Limb (tissue), 2 donors: ENCODE data around the gene TCEAL7.
"Not testable (repeated sequence)": the region's sequence is repeated elsewhere in the genome, so short reads cannot be mapped to it uniquely, and the experiment has no call there.

Experiments
- DNase-seq, 2 donors: peaks; one replicate each; pipeline ENCODE4 v3.0.0-alpha.2; 2016; ENCODE audit errors: extremely low spot score in 2 of 2

TCEAL7 gene, protein sequence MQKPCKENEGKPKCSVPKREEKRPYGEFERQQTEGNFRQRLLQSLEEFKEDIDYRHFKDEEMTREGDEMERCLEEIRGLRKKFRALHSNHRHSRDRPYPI

DNA sequence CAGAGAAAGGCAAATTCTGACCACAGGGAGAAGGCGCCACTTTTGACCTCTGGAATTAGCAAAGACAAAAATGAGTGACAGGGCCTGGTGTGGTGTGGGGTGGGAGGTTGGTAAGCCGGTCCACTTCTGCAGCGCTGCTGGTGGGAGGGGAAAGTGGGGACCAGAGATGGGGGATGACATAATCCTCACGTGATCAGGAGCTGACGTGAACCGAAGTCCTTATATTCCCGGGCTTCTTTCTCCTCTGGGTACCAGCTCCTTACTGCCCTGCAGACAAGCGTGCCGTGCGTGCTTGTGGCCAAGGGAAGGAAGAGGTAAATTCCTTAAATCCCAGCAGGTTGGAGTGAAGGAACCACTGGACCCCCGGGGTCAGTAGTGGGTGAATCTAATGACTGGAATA lies at the start of gene TCEAL7:
TSS of gene TCEAL7 (plus strand) at position 249 of the 400 bp plus-strand sequence. CDS start 1,165 bp downstream, outside the sequence.
- DNase-seq = peak; percentile 72

DNA sequence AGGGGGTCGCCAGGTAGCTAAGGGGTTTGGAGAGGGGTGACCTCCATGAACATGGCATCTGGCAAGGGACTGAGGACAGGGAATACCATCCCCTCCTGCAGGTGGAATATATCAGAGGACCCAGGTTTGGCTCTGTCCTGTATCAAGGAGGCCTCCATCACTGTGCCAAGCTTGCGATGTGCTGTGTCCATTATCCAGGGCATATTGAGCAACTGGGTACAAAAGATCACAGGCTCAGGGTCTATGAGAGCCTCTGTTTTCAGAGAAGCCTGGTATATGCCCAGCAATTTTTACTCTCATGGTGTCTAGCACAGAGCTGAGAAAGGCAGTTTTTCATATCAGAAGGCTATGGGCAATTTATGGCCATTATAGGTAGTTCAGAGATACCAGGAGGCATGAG lies 36.9 kb upstream of the TCEAL7 start:
- DNase-seq = no peak

DNA sequence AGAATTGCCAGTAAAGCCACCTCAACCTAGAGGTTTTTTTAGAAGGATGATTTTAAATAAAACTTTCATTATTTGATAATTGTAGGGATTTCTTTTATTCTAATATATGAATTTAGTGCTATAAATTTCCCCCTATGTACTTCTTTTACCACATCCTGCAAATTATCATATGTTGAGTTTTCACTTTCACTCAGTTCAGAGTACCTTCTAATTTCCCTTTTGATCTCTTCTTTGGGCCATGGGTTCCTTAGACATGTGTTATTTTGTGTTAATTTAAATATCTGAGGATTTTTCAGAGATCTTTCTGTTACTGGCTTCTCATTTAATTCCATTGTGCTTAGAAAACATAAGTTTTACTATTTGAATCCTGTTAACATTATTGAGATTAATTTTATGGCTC lies 25.3 kb upstream of the TCEAL7 start:
- DNase-seq = no peak

DNA sequence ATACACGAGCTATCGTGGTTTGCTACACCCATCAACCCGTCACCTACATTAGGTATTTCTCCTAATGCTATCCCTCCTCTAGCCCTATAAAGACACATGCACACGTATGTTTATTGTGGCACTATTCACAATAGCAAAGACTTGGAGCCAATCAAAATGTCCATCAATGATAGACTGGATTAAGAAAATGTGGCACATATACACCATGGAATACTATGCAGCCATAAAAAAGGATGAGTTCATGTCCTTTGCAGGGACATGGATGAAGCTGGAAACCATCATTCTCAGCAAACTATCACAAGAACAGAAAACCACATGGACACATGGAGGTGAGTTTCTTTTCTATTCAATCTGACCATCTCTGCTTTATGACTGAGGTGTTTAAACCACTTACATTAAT lies 24.4 kb upstream of the TCEAL7 start:
- DNase-seq = not testable (repeated sequence)

DNA sequence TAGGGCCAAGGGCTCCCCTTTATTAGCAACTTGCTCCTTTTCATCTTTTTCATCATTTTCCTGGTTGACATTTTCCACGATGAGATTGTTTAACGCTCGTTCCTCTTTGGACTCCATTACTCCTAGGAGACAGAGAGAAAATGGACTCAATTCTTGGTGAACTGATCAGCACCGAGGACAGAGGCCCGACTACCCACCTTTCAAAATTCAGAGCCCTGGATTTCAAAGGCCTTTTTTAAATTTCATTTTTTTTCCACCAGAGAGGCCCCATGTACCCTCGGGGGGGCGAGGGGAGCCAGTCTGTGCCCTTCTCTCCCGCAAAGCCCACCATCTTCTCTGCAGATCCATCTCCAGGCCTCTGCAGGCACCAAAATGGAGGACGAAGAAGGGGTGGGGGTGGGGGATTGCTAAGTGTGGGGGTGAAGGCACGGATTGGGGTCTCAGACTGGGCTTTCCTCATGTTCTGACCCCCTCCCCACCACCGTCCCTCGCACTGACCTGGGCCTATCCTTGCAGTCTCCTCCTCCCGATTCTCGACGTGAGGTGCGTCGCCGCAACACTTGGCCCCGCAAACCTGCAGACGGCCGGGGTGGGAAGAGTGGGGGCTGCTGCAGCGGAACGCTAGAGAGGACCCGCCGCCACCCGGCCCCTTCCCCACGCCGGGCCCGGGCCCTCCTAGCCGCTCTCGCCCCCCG lies 20.0 kb upstream of the TCEAL7 start:
- DNase-seq = no peak

DNA sequence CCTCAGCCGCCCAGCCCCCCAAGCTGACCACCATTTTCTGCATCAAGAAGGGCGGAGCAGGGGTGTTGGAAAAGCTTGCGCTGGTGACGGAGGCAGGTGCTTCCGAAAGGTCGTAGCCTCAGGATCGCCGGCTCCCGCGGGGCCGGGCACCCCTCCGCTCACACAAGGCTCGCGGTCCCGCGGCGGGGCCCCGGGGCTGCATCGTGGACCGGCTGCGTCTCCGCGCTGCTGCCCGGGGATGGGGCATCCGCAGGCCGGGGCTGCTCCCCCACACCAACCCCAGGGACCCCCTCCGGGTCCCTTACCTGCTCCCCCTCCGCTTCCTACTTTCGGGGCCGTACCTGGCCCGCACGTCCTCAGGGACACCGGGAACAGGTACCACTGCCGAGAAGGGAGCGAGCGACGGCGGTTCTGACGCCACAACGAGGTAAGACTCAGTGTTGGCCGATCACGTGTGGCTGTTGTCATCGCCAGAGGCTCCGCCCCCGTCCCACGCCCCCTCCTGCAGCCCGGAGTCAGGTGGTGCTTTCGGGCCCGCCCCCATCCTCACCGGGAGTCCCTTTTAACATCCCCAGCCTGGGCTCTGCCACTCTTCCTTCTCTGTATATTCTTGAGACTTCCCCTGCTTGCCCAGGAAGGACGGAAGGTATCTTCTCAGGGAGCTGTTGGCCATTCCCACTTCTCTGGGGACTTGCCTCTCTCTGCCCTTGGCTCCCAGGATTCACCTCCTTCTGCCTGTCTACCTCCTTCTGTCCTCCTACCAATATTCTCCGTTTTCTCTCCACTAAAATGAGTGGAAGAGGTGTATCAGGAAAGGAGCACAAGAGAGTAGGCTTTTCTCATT lies 19.3 kb upstream of the TCEAL7 start, which contains the start of gene BEX2:
TSS of gene BEX2 (minus strand) at position 436 of the 844 bp plus-strand sequence. CDS start 1,014 bp downstream, outside the sequence.
- DNase-seq = peak; percentile 36 to 88

DNA sequence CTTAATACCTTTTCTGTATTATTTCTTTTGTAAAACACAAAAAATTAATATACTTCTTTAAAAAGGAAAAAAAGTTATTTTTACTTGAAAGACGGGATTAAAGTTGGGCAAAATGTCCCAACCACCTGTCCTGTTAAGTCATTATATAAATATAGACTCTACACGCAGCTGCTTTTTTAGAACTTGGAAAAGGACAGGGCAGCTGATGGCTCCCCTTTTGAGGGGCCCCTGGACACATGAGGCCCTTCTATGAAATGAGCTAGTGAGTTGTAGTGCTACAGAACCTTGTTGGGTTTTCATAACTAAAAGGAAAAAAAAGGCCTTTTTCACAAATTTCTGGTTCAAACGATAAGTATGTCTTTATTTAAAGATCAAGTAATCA lies 18.6 kb upstream of the TCEAL7 start:
- no peak for DNase-seq

DNA sequence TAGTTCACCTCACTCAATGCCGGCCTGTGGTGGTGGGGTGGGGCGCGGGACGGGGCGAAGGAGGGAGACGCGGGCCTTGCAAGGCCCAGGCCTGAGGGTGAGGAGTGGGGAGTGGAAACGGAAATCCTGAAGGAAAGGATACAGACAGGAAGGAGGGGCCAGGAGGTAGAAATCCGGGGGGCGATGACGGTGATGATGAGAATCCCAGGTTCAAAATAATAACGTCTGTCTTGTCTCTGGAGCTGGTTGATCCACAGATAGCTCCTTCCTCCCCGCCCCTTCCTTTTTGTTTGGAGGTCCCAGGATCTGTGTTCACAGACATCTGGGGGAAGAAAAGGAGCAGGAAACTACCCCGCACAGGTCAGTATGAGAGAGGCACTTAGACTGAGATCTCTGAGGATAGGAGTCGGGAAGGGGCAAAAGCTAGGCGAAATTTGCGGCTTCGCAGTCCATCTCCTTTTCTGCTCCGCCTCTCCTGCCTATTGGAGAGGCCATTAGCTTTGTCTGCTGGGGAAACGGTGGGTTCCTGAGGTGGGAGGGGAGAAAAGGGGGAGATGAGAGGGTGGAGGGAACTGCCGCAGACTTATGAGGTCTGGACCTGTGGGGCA lies 746 bp downstream of the TCEAL7 start:
- DNase-seq = peak; percentile 26 to 66

DNA sequence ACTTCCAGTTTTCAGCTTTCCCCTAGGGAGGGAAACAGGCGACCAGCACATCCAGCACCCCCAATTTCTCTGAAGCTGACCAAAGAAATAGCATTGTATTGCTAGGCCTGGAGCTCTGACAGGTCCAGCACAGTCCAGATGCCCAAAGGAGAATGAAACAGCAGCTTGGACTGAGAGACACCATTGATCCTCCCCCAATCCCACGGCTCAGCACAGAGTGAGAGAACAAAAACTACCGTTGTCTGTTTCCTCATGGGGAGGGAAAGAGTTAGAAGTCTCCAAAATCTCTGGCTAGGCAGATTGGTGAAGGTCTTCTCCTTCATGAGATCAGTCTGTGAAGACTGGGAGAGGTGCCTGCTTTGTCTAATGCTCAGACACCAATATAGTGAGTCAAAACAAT lies 8.6 kb downstream of the TCEAL7 start:
- no peak for DNase-seq

DNA sequence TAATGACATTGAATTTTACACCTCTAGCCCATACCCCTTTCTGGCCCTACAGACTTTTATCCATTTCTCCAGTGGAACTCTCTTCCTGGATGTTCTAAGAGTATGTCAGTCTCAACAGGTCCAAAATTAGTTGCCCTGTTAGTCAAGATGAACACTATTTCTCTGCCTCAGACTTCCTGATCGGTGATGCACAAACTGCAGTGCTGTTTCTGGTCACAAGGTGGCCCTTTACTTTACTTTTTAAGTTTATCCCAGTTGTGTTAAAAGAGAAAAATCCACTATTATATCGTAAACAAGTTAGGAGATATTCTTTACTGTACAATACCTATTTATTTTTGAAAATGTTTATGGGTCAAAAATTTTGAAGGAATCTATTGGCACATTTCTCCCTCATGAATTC lies 13.1 kb downstream of the TCEAL7 start:
- DNase-seq = peak; percentile 28 to 42

DNA sequence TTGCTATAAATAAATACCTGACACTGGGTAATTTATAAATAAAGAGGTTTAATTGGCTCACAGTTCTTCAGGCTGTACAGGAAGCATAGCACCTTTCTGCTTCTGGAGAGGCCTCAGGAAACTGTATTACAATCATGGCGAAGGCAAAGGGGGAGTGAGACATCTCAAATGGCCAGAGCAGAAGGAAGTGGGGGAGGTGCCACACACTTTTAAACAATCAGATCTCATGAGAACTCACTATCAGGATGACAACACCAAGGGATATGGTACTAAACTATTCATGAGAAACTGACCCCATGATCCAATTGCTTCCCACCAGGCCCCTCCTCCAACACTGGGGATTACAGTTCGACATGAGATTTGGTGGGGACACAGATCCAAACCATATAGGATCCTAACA lies 14.6 kb downstream of the TCEAL7 start:
- DNase-seq = no peak

DNA sequence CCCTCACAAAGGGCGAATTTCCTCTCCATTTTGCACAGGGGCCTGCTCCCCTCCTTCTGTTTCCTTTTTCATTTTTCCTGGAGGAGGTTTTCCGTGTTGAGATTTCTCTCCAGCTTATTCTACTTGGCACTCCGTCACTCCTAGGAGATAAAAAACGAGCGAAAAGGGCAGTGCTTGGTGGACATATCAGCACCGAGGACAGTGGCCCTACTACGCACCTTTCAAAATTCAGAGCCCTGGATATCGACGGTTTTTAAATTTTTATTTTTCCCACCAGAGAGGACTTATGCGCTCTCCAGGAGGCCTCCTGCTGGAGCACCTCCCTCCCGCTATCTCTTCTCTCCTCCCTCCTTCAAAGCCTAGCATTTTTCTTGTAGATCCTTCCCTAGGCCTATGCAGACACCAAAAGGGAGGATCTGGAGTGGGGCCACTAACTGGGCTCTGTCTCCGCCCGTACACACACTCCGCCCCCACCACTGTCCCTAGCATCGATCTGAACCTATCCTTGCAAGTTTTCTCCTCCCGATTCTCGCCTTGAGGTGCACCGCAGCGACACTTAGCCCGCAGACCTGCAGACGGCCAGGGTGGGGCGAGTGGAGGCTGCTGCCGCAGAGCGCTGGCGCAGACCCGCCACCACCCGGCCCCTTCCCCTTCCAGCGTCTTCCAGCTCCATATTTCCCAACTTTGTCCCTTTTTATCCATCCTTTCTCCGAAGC lies 17.8 kb downstream of the TCEAL7 start:
- no peak for DNase-seq

DNA sequence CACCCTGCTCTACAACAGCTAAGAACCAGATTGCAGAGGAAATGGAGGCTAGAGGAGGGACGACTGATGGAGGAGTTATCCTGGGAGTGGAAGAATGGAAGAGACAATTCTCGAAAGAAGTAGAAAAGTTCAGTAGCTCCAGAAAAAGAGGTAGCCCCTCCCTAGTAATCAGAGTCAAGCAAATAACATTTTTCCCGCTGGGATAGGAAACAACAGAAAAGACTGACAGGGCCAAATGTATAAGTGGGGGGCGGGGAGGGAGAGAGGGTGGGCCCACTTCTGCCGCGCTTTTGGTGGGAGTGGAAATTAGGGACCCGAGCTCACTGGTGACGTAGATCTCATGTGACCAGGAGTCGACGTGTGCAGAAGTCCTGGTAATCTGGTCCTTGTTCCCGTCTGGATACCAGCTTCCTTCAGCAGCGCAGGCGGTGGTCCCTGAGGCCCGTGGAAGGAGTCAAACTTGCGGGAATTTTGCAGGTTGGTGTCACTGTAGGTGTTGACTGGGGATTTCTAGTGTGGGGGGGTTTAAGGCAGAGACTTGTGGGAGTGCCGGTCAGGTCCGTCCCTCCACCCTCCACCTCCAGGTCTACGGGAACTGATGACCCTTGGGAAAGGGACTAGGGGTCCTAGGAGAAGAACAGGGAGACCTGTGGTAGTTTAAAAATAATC lies 26.2 kb downstream of the TCEAL7 start, which contains the start of gene TCEAL9:
TSS of gene TCEAL9 (plus strand) at position 377 of the 669 bp plus-strand sequence. CDS start 1,179 bp downstream, outside the sequence.
- peak; percentile 77 to 83 for DNase-seq

DNA sequence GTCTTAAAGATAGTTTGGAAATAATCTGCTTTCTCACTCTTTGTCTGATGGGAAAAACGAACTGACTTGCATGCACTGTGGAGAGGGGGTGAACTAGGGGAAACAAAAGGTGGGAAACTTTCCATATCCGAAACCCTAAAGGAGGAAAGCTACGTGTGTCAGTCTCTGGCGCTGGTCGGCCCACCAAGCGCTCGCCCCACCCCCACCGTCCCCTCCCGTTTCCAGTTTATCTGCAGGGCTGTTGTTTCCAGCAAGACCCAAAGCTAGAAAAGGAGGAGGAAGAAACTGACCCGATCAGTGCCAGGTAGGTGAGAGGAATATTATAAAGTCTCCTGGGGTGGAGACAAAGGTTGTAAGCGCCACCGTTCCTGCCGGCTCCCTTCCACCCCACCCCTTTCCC lies 26.8 kb downstream of the TCEAL7 start:
- DNase-seq = peak in 1 of 2 donors; percentile 67

DNA sequence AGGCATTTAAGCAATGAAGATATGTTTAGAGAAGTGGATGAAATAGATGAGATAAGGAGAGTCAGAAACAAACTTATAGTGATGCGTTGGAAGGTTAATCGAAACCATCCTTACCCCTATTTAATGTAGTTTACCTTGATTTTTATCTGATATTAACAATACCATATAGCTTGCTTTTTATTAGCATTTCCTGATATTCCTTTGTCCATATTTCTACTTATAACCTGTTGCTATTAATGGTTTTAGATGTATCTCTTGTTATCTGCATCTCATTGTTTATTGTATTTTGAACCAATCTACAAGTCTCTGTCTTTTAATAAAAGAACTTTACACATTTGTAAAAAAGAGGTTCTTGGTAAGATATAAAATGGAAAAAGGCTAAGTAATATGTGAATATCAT lies 27.8 kb downstream of the TCEAL7 start:
- no peak for DNase-seq

DNA sequence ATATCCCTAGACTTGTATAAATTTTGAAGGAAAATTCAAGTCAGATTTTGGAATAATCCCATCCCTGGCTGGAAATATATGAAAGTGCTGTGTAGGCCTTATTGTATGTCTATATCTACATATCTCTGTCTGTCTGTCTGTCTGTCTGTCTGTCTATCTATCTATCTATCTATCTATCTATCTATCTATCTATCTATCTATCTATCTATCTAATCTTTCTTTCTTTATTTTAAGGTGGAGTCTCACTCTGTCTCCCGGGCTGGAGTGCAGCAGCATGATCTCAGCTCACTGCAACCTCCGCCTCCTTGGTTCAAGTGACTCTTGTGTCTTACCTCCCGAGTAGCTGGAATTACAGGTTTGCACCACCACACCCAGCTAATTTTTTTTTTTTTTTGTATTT lies 29.6 kb downstream of the TCEAL7 start:
- DNase-seq = not testable (repeated sequence)

DNA sequence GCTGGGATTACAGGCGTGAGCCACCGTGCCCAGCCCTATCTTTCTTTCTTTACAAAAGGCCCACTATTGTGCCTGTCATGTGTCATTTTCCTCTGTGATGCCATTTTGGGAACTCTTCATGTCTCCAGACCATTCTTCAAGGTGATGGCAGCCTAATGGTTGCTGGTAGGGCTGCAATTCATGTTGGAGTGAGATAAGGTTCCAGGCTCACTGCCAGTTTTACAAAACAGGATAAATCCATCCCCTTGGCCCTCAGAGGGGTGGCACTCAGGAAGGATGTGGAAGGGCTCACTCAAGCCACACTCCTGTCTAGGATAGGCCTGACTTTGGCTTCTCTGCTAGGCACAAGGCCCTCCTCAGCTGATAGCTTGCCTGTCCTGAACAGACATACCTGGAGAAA lies 30.1 kb downstream of the TCEAL7 start:
- no peak for DNase-seq

DNA sequence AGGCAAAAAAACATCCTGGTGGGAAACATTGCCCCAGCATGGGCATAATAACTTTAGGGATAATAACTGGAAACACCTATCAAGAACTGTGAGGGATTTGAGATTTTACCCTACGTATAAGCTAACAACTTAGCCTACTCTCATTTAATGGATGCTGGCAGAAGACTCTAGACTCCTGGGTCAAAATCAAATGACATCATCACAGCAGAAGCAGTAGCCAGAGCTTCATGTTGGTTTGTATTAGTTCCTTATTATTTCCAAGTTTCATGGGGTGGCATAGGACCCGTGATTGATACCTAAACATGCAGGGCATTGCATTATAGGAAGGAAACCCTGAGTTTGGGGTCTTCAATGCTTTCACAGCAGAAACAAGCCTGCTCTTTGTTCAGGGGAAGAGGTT lies 30.9 kb downstream of the TCEAL7 start:
- no peak for DNase-seq

DNA sequence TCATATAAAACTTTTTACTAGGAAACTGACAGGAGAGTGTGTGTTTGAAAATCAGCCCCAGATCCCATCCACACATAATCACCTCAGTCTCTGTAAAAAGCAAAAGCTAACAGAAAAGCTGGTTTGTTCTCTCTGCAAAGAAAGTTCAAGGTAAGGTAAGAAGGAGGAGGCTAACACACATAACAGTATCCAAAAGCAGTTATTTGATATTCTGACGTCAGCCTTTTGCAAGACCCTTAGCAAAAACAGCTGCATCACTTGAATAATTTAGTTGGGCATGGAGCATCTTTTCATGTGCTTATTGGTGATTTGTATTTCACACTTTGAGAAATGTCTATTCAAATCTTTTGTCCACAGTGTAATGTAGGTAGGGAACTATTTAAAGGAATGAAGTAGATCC lies 31.8 kb downstream of the TCEAL7 start:
- DNase-seq = no peak

DNA sequence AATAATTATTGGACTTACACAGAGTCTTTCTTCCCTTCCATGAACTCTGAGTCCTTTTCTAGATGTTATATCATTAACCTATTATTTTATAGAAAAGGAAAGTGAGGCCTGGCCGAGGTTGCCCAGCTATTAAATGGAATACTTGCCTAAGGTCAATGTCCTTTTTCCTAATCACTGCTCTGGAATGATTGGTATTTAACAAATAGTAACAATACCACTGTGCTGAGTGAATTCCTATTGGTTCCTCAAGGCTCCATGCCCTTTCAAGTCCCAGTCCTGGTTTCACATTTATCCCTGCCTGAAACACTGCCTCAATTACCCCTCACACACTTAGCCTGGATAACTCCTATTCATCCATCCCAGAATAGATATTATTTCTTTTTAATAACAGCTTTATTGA lies 32.4 kb downstream of the TCEAL7 start:
- DNase-seq = no peak

DNA sequence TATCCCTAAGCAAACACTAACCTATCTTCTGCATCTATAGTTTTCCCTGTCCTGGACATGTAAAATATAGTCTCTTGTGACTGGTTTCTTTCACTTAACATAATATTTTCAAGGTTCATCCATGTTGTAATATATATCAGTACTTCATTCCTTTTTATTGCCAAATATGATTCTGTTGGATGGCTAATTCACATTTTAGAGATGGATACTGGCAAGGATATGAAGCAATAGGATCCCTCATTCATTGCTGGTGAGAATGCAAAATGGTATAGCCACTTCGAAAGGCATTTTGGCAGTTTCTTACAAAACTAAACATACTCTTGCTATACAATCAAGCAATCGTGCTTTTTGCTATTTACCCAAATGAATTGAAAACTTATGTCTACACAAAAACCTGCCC lies 33.0 kb downstream of the TCEAL7 start:
- DNase-seq = no peak
